ENCODE measurements around the gene GGACT.

Gene GGACT

DNA sequence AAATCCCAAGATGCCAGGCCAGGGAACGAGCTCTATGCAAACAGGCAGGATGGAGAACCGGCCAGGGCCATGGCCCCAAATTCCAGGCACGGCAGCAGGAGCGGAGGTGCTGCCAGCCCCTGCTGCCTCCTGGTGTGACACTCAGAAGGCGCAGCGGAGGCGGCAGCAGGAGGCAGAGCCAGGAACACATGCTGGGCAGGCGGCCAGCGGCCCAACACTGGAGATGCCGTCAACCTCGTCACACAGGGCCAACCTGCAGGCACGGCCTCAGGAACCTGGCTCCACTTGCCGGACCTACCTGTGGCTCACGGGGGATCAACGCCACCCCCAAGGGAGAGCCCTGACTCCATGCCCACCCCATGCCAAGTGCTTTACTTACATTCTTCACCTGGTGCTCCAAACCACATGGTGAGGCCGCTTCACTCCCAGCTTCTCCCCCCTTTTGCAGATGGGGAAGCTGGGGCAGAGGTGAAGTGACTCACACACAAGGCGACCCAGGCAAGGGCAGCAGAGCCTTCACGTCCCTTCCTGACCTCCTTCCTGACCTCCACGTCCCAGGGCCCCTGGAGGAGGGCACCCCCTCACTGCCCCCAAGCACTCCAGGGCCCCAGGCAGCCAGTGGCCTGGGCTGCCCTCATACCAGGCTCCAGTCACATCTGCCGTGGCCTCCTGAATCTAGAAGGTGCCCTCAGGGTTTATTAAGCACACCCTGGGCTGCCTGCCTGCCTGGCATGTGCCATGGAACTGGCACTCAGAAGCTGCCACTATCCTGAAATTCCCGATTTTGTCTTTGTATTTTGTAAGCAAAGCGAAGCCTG, 43.5 kb downstream of the GGACT start:
- H3K4me3 ChIP-seq (ENCODE audit: low read depth, low read length), result no peak overlapping the region
- TF ChIP-seq, protein P1, sequence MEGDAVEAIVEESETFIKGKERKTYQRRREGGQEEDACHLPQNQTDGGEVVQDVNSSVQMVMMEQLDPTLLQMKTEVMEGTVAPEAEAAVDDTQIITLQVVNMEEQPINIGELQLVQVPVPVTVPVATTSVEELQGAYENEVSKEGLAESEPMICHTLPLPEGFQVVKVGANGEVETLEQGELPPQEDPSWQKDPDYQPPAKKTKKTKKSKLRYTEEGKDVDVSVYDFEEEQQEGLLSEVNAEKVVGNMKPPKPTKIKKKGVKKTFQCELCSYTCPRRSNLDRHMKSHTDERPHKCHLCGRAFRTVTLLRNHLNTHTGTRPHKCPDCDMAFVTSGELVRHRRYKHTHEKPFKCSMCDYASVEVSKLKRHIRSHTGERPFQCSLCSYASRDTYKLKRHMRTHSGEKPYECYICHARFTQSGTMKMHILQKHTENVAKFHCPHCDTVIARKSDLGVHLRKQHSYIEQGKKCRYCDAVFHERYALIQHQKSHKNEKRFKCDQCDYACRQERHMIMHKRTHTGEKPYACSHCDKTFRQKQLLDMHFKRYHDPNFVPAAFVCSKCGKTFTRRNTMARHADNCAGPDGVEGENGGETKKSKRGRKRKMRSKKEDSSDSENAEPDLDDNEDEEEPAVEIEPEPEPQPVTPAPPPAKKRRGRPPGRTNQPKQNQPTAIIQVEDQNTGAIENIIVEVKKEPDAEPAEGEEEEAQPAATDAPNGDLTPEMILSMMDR (IDR thresholded peaks at IDR 0.05; ENCODE audit: borderline replicate concordance, insufficient read depth, low read depth, low read length), result no peak

DNA sequence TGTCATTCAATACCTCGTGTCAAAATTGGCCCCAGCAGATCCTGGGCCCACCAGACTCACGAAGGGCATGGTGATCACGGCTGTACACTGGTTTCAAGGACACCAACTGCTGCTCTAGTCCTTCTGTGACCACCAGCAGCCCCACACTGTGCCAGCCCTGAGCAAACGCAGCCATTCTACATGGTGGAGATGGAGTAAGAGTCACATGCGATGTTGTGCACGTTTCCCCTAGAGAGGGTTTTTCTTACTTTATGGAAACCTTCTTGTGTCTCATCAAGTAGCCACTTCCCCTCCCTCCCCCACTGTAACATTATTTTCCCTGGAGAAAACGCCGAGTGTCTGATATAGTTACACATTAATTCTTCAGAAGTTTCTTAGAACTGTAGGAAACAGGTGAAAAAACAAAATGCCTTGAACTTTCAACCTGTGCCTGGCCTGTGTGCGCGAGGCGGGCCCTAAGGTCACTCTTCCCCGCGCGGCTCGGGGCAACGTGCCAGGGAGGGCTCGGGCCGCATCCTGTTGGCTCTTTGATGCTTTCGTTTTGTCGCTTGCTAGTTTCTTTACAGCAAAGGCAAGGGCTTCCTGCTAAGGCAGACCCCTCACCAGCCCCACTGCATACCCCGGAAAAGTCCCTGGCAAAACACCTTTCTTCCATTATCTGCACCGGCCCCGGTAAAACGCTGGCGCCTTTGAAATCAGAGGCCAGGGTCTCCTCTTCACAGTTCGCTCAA, 44.6 kb downstream of the GGACT start:
- no peak overlapping the region for H3K4me3 ChIP-seq (ENCODE audit: low read depth, low read length)
- TF ChIP-seq, protein P1 (IDR thresholded peaks at IDR 0.05; ENCODE audit: borderline replicate concordance, insufficient read depth, low read depth, low read length), result no peak

DNA sequence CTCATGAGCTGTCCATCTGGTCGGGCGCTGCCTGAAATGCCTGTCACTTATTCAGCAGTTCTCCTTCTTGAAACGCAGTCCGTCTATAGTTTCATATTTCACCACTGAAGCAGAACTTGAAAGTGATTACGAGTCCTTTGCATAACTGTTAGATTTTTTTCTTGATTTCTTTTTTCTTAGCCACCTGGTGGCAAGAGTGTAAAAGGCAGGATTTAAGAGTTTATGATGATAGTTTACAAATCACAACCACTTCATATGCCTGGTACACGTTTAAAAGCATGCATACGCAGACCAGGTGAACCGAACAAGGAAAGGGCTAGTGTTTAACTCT, 45.8 kb downstream of the GGACT start:
- TF ChIP-seq, protein P1 (IDR thresholded peaks at IDR 0.05; ENCODE audit: borderline replicate concordance, insufficient read depth, low read depth, low read length), result peak; percentile 29; the same call in 1 of the 2 replicates

DNA sequence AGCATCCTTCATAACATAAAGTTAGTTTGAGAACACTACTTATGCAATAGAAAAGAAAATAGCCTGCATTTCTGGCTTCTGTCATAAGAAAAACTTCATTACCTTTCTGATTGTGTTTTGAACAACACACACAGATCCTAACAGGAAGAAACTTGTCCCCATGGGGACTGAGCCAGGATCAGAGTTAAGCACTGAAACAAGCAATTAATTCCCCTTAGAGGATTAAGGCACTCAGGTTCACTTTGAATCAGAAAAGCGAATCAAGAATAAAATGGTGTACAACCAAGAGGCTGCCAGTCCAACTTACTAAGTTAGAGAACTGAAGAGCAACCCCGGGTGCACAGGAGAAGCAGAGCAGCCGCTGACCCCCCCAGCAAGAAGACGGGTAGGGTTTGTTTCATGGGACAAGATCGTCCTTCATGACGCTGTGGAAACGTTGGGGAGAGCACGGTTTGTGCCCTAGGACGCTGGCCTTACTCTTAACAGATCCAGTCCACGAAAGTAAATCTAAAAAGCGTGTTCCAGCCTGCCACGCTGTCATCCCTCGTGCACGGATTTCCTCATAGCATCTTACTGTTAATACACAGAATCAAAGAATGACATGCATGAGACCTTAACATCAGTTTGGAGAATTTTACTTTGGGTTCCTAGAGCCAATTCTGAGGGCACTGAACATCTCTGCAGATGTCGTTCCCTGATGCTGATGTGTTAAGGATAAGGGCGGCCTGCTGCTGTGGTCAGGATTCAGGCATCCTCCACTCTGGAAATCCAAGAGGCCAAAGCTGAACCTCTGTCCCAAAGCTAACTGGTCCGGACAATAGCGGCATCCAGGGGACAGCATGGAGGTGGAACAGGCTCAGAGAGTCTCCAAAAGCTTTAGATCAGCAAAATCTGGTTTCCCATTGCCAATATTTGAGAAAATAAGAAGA, 46.4 kb downstream of the GGACT start:
- H3K4me3 ChIP-seq (ENCODE audit: low read depth, low read length), result no peak overlapping the region
- TF ChIP-seq, protein P1 (IDR thresholded peaks at IDR 0.05; ENCODE audit: borderline replicate concordance, insufficient read depth, low read depth, low read length), result no peak

More for the DNA sequence above, 45.8 kb downstream of the GGACT start:
- H3K4me3 ChIP-seq (ENCODE audit: low read depth, low read length), result no peak overlapping the region

DNA sequence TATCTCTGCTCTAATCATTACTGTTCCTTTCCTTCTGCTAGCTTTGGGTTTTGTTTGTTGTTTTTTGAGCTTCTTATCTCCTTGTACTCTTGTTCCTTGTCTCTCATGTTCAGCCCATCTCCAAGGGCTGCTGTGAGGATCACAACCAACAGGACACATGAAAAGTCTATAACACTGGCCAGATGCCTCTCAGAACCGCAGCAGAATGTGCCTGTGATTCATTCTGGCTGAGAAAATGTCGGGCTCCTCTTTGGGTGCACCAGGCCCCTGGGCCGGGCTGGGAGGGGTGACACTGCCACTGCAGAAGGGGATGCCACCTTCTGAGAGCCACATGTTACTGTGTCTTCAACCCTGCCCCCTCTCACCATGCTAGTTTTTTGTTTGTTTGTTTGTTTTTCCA, 48.0 kb downstream of the GGACT start:
- TF ChIP-seq, protein P1 (IDR thresholded peaks at IDR 0.05; ENCODE audit: borderline replicate concordance, insufficient read depth, low read depth, low read length), result no peak
- H3K4me3 ChIP-seq (ENCODE audit: low read depth, low read length), result no peak overlapping the region

DNA sequence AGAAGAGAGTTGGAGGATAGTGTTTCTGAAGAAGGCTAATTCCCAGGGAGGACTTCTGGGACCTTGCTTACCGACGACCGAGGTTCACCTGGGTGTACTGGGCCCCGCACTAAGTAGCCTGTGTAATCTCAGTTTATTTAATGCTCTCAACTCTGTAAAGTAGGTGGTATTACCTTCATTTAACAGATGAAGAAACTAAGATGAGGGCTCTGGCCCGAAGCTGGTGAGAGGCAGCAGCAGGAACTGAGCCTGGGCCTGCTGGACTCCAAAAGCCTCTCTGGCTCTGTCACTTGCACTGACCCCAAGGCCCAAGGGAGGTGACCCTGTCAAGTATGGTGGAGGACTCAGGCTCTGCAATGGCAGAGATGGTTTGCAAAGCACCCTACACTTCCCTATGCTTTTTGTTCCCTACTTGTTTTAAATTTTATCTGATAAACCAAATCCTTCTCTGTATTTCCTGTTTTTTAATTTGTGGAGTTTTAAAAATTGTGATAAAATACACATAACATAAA, 50.6 kb downstream of the GGACT start:
- H3K4me3 ChIP-seq (ENCODE audit: low read depth, low read length), result no peak overlapping the region
- TF ChIP-seq, protein P1 (IDR thresholded peaks at IDR 0.05; ENCODE audit: borderline replicate concordance, insufficient read depth, low read depth, low read length), result no peak
